AG08395 (cell line): ENCODE data around the gene ART3.

Experiments
- DNase-seq: peaks from one replicate; pipeline ENCODE4 v3.0.0; 2012; ENCODE audit warnings: mixed read lengths, low spot score

Gene ART3

DNA sequence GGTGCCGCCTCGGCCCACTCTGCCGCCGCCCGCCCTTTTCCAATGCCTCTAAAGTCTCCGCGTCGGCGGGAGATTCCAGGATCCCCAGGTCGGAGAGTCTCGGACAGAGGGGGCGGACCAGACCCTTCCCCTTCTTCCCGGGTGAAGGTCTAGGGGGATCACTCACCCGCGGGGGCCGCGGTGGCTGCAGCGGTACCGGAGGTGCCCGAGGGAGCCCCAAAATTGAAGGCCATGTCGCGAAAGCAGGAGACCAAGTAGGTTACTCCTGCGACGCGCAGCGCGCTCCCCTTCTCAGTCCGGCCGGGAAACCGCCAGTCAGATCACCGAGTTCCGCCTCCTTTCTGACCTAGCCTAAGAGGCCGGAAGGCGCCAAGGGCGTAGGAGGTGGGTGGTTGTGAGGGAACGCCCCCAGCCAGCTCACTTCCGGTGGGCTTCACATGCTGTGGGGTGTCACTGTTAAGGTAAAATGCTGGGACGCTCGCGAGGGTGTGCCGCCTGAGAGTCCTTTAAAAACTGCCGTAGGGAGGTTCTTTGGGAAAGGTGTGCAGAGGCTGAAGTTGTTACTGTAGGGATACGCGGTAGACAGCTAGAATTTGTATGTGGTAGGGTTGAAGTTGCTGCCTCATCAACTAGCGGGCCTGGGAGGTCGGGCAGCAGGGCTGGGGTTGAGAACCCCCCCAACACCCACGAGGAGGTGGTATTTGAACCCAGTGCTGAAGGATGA lies 73.8 kb downstream of the ART3 start, which contains the start of gene NUP54:
NUP54 (minus strand) TSS at position 256 of the 724 bp plus-strand sequence; CDS start at position 233, 23 bp downstream.
- DNase-seq, result peak; percentile 96

DNA sequence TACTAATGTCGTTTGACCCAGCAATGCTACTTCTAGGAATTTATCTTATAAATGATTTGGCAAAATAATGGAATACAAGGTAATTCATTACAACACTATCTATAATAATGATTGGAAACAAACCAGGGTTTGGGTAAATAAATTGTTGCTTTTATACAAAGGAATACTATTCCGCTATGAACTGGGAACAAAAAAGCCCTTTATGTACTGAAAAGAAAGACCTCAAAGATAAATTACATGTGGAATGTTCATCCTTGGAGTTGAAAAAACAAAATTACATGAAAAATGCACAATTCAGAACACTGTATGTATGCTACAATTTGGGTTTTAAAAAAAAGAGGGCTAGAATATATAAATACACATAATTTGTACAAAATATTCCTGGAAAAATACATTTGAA lies 78.8 kb downstream of the ART3 start:
- DNase-seq, result no peak

DNA sequence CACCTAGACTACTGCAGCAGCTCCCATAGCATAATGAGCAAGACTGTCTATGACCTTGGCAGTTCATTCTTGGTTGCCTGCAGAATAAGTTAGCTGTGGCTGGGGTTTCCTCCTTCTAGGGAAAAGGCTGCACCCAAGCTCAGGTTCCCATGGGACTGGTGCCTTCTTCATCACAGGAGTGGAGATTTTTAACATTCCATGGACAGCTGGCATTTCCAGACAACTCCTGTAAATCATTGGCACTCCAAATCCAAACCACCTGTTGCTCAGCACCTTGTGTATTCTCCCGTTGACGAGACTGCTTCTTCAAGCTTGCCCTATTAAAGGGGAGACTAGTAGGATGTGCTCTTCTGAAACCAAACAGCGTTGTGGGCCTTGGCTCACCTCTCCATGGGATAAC lies 81.5 kb downstream of the ART3 start:
- no peak for DNase-seq

DNA sequence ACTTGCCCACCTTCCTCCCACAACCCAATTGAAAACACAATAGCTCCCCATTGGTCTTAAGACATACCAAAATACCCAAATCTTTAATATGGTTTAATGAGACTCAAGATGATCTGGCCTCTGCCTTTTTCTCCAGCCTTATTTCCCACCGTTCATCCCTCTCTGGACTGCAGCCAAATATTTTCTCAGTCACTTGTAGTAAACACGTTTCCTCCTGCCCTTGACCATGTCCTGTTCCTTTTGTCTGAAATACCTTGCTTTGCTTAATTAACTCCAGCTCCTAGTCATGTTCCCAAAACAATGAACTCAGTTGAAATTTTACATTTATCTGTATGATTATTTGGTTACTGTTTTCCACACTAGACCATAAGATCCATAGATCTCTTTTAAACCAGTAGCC lies 82.1 kb downstream of the ART3 start:
- no peak for DNase-seq

- no peak for DNase-seq
Measured at GRCh38 chr4:76160355-76160754, 85.8 kb downstream of the ART3 start.
